HG03064 (cell line): ENCODE measurements around the gene CCNH.
A peak's percentile ranks its signal among the peaks of the same experiment; 100 is the strongest.

ENCODE experiments used
- ATAC-seq: cut with Tn5 transposase; IDR thresholded peaks from one replicate; pipeline ENCODE4 v1.9.1; 2021; ENCODE audit warnings: low read depth; ENCODE audit not compliant: unreplicated experiment

Gene CCNH

DNA sequence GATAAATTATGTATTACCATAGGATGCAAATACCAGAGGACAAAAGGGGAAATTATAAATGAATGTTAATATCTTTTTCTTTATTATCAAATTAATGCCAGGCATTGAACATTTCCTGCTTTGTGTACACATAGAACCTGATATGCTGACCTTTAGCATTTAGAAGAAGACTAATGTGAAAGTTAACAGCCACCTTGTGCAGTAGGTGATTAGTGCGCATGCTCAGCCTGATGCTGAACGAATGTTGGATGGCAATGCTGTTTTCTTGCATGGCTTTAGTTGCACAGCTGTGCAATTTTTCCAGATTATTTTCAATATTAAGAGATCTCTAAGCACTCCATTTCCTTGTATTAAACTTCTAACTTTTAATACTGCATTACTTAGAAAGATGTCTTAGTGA is 45.5 kb downstream of the CCNH start:
- ATAC-seq: no peak

DNA sequence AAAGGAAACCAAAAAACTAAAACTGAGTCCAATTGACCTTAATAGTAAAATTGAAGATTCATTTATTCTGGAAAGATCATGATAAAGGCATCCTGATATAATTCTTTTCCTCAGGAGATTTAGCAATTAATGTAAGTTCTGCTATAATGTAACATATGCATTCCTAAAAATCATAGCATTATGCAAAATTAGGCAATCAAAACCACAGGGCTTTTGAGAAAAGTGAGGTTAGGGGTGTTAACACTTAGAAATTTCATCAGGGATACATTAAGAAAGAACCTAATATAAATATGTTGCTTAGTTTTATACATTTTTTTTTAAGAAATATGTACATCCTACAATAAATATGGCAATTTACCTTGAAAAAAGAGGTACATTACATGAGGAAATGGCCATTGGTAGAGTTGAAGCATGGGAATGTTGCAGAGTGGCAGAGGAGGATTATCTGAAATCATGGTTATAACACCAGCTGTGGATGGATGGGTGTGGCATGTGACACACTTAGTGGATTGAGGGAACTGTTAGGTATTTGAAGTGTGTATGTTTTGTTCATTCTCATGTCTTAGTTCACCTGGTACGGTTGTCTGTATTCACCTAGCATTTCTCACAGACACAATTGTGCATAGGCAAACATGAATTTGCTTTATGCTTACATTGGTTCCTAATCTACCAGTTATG is 51.1 kb downstream of the CCNH start:
- ATAC-seq: no peak

DNA sequence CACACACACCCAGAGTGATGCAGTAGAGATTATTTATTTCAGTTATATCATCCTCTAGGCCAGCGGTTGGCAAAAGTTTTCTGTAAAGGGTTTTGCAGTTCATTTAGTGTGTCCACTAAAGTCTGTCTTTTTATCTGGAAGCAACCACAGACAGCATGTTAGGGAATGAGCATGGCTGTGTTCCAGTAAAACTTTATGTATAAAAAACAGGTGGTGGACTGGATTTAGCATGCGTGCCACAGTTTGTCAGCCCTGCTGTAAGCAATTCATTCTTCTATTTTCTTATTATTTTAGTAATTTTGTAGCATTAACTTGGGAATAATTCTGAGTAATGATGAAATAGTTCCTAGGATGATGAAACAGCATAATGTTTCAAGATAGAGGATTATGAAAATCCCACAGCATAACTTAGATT is 51.7 kb downstream of the CCNH start:
- ATAC-seq: no peak

DNA sequence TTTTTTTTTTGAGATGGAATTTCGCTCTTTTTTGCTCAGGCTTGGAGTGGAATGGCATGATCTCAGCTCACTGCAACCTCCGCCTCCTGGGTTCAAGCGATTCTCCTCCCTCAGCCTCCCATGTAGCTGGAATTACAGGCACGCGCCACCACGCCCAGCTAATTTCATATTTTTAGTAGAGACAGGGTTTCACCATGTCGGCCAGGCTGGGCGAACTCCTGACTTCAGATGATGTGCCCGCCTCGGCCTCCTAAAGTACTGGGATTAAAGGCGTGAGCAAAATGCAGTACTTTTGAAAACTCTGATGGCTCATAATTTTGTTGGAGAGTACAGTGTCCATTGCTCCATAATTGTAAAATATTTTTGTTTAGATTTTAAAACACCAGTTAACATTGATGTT is 52.6 kb downstream of the CCNH start:
- ATAC-seq: no peak

DNA sequence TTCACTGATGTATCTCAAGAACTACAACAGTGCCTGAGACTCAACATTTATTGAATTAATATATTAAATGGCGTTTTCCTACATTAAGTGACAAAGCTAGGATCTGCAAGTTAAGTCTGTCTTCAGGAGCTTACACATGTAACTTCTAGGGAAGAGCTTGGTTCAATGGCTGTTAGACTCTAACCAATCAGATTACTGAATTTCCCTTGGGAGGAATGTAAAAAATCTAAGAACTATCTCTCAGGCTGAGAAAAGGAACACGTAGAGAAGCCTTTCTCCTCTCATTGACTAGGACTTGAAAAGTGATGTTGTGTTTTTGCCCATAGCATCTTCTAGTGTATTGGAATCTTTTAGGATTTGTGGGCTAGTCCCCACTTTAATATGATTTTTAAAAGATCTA is 53.6 kb downstream of the CCNH start:
- ATAC-seq: no peak

DNA sequence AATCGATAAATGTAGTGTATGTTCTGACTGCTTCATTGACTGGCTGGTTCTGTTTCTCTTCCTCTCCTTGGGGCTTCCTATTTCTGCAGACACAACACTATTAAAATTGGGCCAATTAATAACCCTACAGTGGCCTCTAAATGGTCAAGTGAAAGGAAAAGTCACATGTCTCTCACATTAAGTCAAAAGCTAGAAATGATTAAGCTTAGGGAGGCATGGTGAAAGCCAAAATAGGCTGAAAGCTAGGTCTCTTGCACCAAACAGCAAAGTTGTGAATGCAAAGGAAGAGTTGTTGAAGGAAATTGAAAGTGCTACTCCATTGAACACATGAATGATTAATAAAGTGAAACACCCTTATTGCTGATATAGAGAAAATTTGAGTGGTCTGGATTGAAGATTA is 58.2 kb downstream of the CCNH start:
- peak; percentile 88 for ATAC-seq

DNA sequence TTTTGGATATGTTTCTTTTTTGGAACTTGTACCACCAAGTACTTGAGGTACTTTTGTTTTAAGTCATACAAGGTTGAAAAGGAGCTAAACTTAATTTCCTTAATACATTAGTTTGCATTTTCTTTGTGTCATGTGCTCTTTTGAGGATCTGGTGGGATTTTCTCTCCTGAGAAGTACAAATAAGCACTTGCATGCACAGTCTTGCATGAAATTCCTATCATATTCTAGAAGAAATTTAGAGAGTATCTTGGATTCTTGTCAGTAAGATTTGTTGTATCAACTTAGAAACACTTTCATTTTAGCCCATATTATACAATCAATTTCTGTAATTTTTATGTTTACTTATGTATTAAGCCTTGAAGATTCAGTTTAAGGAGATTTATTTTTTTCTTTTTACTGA is 64.9 kb downstream of the CCNH start:
- no peak for ATAC-seq

DNA sequence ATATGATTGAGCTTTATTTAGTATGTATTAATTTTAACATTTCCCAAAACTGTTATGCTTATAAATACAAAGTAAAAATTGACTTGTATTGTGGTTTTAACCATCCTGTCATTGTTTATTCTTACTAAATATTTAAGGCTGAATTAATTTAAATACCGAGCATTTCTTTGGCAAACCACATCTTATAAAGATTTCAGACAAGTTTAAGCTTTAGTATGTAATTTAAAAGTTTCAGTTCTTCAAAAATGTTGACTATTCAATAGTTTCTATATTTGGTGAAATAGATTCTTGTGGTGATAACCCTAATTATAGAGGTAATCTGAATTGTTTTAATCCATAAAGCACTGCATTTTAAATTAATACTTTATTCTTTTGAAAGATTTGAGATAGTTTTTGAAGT is 65.5 kb downstream of the CCNH start:
- ATAC-seq: no peak
